Measurements from ENCODE around the gene RIMKLA. TPM values are rescaled to one million over a fixed set of nuclear protein-coding genes. Genes with fewer than 3 reads are reported as not detected.

Gene RIMKLA
- total and polyA plus RNA-seq, 2 of the 13 experiments (the other 11 are each of a cell fraction or from before 2014, with no cell fraction given), result 2.5 to 3.8 TPM

DNA sequence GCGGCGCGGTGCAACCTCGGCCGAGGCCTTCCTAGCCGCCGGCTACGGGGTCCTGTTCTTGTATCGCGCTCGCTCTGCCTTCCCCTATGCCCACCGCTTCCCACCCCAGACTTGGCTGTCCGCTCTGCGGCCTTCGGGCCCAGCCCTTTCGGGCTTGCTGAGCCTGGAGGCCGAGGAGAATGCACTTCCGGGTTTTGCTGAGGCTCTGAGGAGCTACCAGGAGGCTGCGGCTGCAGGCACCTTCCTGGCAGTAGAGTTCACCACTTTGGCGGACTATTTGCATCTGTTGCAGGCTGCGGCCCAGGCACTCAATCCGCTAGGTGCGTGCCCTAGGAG lies 76.1 kb downstream of the RIMKLA start:
- peak overlapping the region; percentile 90 to 97 (median 96) for H3K4me3 ChIP-seq (replicated peaks in 1 of 3; ENCODE audit: insufficient read depth in 1 of 3, low read depth in 2 of 3, low read length in 3 of 3)
- intact Hi-C loops (cut with micrococcal nuclease; ENCODE audit: unreplicated experiment) (no loop called here), in situ Hi-C loops (cut with HindIII; ENCODE audit: extremely low pct_ligation_motif_present, low pct_unique_long_range_greater_than_20kb) (no loop called here)
- H3K4me2 ChIP-seq (ENCODE audit: low read depth, low read length), result peak overlapping the region; percentile 99
- peak overlapping the region; percentile 74 for H3K27ac ChIP-seq (ENCODE audit: extremely low read length, insufficient read depth, low read length)
- ChIA-PET POLR2A (interaction anchor here (0.6 to 1.4 kb wide), 6 partner anchors 9 to 201 kb away, joined by 3 to 8 read pairs (median 4); partner anchors contain the start of gene PPIH), CTCF (ENCODE audit: low intra/inter-chr PET ratio, low total read pairs) (no interaction called here)
- peaks cover 12% of the 10 kb centered on the region for H3K79me2 ChIP-seq (ENCODE audit: insufficient read depth, low read length)
- peak; percentile 84 for ATAC-seq
- no peaks in the 10 kb centered on the region for H4K20me1 ChIP-seq (ENCODE audit: insufficient read depth, low read length)
- no peak overlapping the region for H2AFZ ChIP-seq (ENCODE audit: low read length)
- peaks cover 1 to 6% of the 10 kb centered on the region in 2 experiments; a peak in 3 of 5 replicates for H3K36me3 ChIP-seq (replicated peaks in 1 of 2; ENCODE audit: control insufficient read depth in 1 of 2, insufficient read depth in 2 of 2, low read length in 2 of 2)
- no TSS peak for BruUV-seq (replicated peaks)
- DNase-seq (ENCODE audit: low spot score), result peak; percentile 56
- H3K9me3 ChIP-seq (ENCODE audit: low read length), result no peaks in the 10 kb centered on the region
- WGBS (ENCODE audit: low lambda C conversion rate), result 4% methylated on average over 4 of the region's 23 CpGs
- H3K9ac ChIP-seq (ENCODE audit: insufficient read depth, low read depth, low read length), result peak overlapping the region; percentile 93
- no peak for FAIRE-seq
- H3K27me3 ChIP-seq (ENCODE audit: control insufficient read depth in 1 of 2, insufficient read depth in 2 of 2, low read length in 2 of 2), result no peaks in the 10 kb centered on the region; a peak in 1 of 5 replicates
- peaks cover 35% of the 10 kb centered on the region for H3K4me1 ChIP-seq (ENCODE audit: insufficient read depth, low read length)
- TF ChIP-seq KAT8 (CRISPR knock-in tag; IDR thresholded peaks at IDR 0.05) (peak; percentile 89), ZNF121 (CRISPR knock-in tag; IDR thresholded peaks at IDR 0.05) (no peak), MED8 (CRISPR knock-in tag; IDR thresholded peaks at IDR 0.05; ENCODE audit: insufficient replicate concordance) (peak; percentile 15), ZNF276 (CRISPR knock-in tag; IDR thresholded peaks at IDR 0.05; ENCODE audit: low read depth) (no peak), ZNF678 (CRISPR knock-in tag; IDR thresholded peaks at IDR 0.05) (no peak), TRIM24 (CRISPR knock-in tag; IDR thresholded peaks at IDR 0.05) (no peak), MAFF (IDR thresholded peaks at IDR 0.05; ENCODE audit: low read depth, low read length) (no peak), ZBTB44 (CRISPR knock-in tag; IDR thresholded peaks at IDR 0.05) (peak; percentile 47; the same call in 1 of the 2 replicates), ZBTB46 (CRISPR knock-in tag; IDR thresholded peaks at IDR 0.05; ENCODE audit: borderline replicate concordance) (no peak)
- TF ChIP-seq, protein P1, sequence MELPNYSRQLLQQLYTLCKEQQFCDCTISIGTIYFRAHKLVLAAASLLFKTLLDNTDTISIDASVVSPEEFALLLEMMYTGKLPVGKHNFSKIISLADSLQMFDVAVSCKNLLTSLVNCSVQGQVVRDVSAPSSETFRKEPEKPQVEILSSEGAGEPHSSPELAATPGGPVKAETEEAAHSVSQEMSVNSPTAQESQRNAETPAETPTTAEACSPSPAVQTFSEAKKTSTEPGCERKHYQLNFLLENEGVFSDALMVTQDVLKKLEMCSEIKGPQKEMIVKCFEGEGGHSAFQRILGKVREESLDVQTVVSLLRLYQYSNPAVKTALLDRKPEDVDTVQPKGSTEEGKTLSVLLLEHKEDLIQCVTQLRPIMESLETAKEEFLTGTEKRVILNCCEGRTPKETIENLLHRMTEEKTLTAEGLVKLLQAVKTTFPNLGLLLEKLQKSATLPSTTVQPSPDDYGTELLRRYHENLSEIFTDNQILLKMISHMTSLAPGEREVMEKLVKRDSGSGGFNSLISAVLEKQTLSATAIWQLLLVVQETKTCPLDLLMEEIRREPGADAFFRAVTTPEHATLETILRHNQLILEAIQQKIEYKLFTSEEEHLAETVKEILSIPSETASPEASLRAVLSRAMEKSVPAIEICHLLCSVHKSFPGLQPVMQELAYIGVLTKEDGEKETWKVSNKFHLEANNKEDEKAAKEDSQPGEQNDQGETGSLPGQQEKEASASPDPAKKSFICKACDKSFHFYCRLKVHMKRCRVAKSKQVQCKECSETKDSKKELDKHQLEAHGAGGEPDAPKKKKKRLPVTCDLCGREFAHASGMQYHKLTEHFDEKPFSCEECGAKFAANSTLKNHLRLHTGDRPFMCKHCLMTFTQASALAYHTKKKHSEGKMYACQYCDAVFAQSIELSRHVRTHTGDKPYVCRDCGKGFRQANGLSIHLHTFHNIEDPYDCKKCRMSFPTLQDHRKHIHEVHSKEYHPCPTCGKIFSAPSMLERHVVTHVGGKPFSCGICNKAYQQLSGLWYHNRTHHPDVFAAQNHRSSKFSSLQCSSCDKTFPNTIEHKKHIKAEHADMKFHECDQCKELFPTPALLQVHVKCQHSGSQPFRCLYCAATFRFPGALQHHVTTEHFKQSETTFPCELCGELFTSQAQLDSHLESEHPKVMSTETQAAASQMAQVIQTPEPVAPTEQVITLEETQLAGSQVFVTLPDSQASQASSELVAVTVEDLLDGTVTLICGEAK (IDR thresholded peaks at IDR 0.05), result no peak
- TF ChIP-seq, protein P1 (CRISPR knock-in tag; IDR thresholded peaks at IDR 0.05), result no peak

All from HepG2 (cell line).